Esophagus muscularis mucosa (tissue), 4 donors: ENCODE data around the gene MSANTD3.

Experiments used
- EP300 ChIP-seq: sonication (generic); formaldehyde crosslinking; IDR thresholded peaks from one replicate; pipeline ENCODE4 v1.6.1; 2017; ENCODE audit warnings: antibody characterized with exemption
- POLR2A ChIP-seq: fragments of 450-650 bp; IDR thresholded peaks from one replicate; pipeline ENCODE4 v1.6.1; 2017; ENCODE audit warnings: antibody characterized with exemption, moderate library complexity, mild to moderate bottlenecking, low read depth
- POLR2AphosphoS5 ChIP-seq, 2 donors: sonication (generic); formaldehyde crosslinking; IDR thresholded peaks; one replicate each; pipeline ENCODE4 v1.6.1; 2017; ENCODE audit warnings: antibody characterized with exemption in 2 of 2
- TF ChIP-seq, protein P1 (sequence below), 3 experiments: fragments of 200-600 bp in 2 of 3; fragments of 450-650 bp in 1 of 3; sonication (generic) in 2 of 3; IDR thresholded peaks; one replicate each; pipeline ENCODE4 v1.5.1; 2017 to 2019; ENCODE audit warnings: antibody characterized with exemption in 3 of 3, mild to moderate bottlenecking in 2 of 3, moderate library complexity in 1 of 3

DNA sequence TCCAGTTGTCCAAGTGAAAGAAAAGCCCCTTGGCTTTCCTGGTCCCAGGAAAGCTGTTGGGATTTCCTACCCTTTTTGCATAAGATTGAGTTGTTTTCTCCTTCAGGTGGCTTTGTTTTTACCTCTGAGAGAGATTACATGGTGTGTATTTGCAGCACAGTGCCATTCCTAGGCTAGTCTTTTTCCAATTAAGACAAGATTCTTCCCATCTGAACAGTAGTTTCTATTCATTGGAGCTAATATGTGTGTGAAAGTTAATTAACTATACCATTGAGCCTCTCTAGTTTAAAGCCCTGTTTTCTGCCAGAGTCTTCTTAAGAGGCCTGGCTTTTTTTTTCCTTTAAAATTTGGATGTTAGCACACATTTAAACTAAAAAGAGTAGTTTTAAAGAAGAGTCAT, 20.1 kb downstream of the MSANTD3 start:
- TF ChIP-seq, protein P1, sequence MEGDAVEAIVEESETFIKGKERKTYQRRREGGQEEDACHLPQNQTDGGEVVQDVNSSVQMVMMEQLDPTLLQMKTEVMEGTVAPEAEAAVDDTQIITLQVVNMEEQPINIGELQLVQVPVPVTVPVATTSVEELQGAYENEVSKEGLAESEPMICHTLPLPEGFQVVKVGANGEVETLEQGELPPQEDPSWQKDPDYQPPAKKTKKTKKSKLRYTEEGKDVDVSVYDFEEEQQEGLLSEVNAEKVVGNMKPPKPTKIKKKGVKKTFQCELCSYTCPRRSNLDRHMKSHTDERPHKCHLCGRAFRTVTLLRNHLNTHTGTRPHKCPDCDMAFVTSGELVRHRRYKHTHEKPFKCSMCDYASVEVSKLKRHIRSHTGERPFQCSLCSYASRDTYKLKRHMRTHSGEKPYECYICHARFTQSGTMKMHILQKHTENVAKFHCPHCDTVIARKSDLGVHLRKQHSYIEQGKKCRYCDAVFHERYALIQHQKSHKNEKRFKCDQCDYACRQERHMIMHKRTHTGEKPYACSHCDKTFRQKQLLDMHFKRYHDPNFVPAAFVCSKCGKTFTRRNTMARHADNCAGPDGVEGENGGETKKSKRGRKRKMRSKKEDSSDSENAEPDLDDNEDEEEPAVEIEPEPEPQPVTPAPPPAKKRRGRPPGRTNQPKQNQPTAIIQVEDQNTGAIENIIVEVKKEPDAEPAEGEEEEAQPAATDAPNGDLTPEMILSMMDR (IDR thresholded peaks at IDR 0.05): no peak
- no peak for TF ChIP-seq POLR2AphosphoS5 (IDR thresholded peaks at IDR 0.05)
- TF ChIP-seq POLR2A: no peak
- no peak for TF ChIP-seq EP300
